ENCODE measurements around the gene MYBBP1A. TPM values are rescaled to one million over a fixed set of nuclear protein-coding genes. Genes with fewer than 3 reads are reported as not detected.

Gene MYBBP1A
- total RNA-seq, 1 experiment from 2014 or later, result 177 TPM

- H3K9me3 ChIP-seq (ENCODE audit: low read depth, low read length, poor library complexity, severe bottlenecking), result no peaks in the 10 kb centered on the region
- H3K36me3 ChIP-seq (ENCODE audit: insufficient read depth, low read length, poor library complexity, severe bottlenecking), result no peaks in the 10 kb centered on the region
- H3K4me3 ChIP-seq (ENCODE audit: low read depth, low read length, poor library complexity, severe bottlenecking), result no peak overlapping the region
- intact Hi-C loops (cut with micrococcal nuclease; ENCODE audit: unreplicated experiment), result no loop called here
- no peak for DNase-seq (ENCODE audit: low spot score)
- no peaks in the 10 kb centered on the region for H3K4me1 ChIP-seq (ENCODE audit: insufficient read depth, low read length, poor library complexity, severe bottlenecking)
- CTCF ChIA-PET, result no interaction called here
- H3K27me3 ChIP-seq (replicated peaks; ENCODE audit: insufficient read depth, low read depth, low read length, poor library complexity), result no peaks in the 10 kb centered on the region
- TF ChIP-seq EZH2 (IDR thresholded peaks at IDR 0.05; ENCODE audit: borderline replicate concordance, low read depth, low read length, poor library complexity, severe bottlenecking) (no peak), CTCF (conservative IDR thresholded peaks at IDR 0.05; ENCODE audit: low read depth, low read length) (no peak)
- no peak overlapping the region for H3K27ac ChIP-seq (ENCODE audit: low read depth, low read length, poor library complexity, severe bottlenecking)
- POLR2A ChIA-PET (ENCODE audit: low non-redundant PET), result no interaction called here
- BruUV-seq (replicated peaks), result no TSS peak
These were observed 40.4 kb downstream of the MYBBP1A start for GRCh38 chr17:4514779-4515178.

- Histone ChIP-seq H3K4me3 (ENCODE audit: low read depth, low read length, poor library complexity, severe bottlenecking) (no peak overlapping the region), H3K27ac (ENCODE audit: low read depth, low read length, poor library complexity, severe bottlenecking) (no peak overlapping the region), H3K9me3 (ENCODE audit: low read depth, low read length, poor library complexity, severe bottlenecking) (no peaks in the 10 kb centered on the region), H3K36me3 (ENCODE audit: insufficient read depth, low read length, poor library complexity, severe bottlenecking) (no peaks in the 10 kb centered on the region), H3K27me3 (replicated peaks; ENCODE audit: insufficient read depth, low read depth, low read length, poor library complexity) (no peaks in the 10 kb centered on the region), H3K4me1 (ENCODE audit: insufficient read depth, low read length, poor library complexity, severe bottlenecking) (no peaks in the 10 kb centered on the region)
- CTCF ChIA-PET, result no interaction called here
- POLR2A ChIA-PET (ENCODE audit: low non-redundant PET), result no interaction called here
- intact Hi-C loops (cut with micrococcal nuclease; ENCODE audit: unreplicated experiment), result no loop called here
- BruUV-seq (replicated peaks), result no TSS peak
- TF ChIP-seq EZH2 (IDR thresholded peaks at IDR 0.05; ENCODE audit: borderline replicate concordance, low read depth, low read length, poor library complexity, severe bottlenecking) (no peak), CTCF (conservative IDR thresholded peaks at IDR 0.05; ENCODE audit: low read depth, low read length) (no peak)
- DNase-seq (ENCODE audit: low spot score), result no peak
These were observed 41.0 kb downstream of the MYBBP1A start for GRCh38 chr17:4514206-4514605.

- H3K9me3 ChIP-seq (ENCODE audit: low read depth, low read length, poor library complexity, severe bottlenecking), result no peaks in the 10 kb centered on the region
- no peak overlapping the region for H3K27ac ChIP-seq (ENCODE audit: low read depth, low read length, poor library complexity, severe bottlenecking)
- no peak for DNase-seq (ENCODE audit: low spot score)
- no peaks in the 10 kb centered on the region for H3K36me3 ChIP-seq (ENCODE audit: insufficient read depth, low read length, poor library complexity, severe bottlenecking)
- H3K4me1 ChIP-seq (ENCODE audit: insufficient read depth, low read length, poor library complexity, severe bottlenecking), result no peaks in the 10 kb centered on the region
- no peak for TF ChIP-seq CTCF (conservative IDR thresholded peaks at IDR 0.05; ENCODE audit: low read depth, low read length)
- TF ChIP-seq EZH2 (IDR thresholded peaks at IDR 0.05; ENCODE audit: borderline replicate concordance, low read depth, low read length, poor library complexity, severe bottlenecking), result no peak
- BruUV-seq (replicated peaks), result no TSS peak
- H3K4me3 ChIP-seq (ENCODE audit: low read depth, low read length, poor library complexity, severe bottlenecking), result no peak overlapping the region
- POLR2A ChIA-PET (ENCODE audit: low non-redundant PET), result no interaction called here
- CTCF ChIA-PET, result interaction anchor here (0.5 to 0.6 kb wide), 2 partner anchors 53 to 112 kb away, joined by 3 to 8 read pairs; no protein-coding TSS in a partner anchor
- intact Hi-C loops (cut with micrococcal nuclease; ENCODE audit: unreplicated experiment), result no loop called here
- no peaks in the 10 kb centered on the region for H3K27me3 ChIP-seq (replicated peaks; ENCODE audit: insufficient read depth, low read depth, low read length, poor library complexity)
These were observed 41.8 kb downstream of the MYBBP1A start for GRCh38 chr17:4513113-4514032.

Data from A673 (cell line).